DOHH2 (cell line): Measurements from ENCODE around the gene CDK15.

Experiments
- H3F3A ChIP-seq: fragments of 200-600 bp; sonication (generic), shearing (Covaris generic); 2 replicates; pipeline ENCODE4 v1.6.0; 2016; ENCODE audit warnings: antibody characterized with exemption, mild to moderate bottlenecking; ENCODE audit not compliant: control insufficient read depth, insufficient read depth
- H3K27ac ChIP-seq: fragments of 200-600 bp; sonication (generic); 2 replicates; pipeline ENCODE4 v1.5.1; 2014; ENCODE audit warnings: low read depth, mild to moderate bottlenecking, low read length, moderate library complexity
- H3K27me3 ChIP-seq: fragments of 200-600 bp; sonication (generic); 2 replicates; pipeline ENCODE4 v1.6.1; 2014; ENCODE audit warnings: mild to moderate bottlenecking, low read length, mixed read lengths; ENCODE audit not compliant: control insufficient read depth
- H3K36me3 ChIP-seq: fragments of 200-600 bp; sonication (generic); 2 replicates; pipeline ENCODE4 v1.6.1; 2014; ENCODE audit warnings: mild to moderate bottlenecking, low read length, moderate library complexity, mixed read lengths; ENCODE audit not compliant: control insufficient read depth
- H3K4me1 ChIP-seq: fragments of 200-600 bp; sonication (generic); 2 replicates; pipeline ENCODE4 v1.6.1; 2014; ENCODE audit warnings: mild to moderate bottlenecking, low read length, mixed read lengths; ENCODE audit not compliant: control insufficient read depth
- H3K4me2 ChIP-seq: fragments of 200-600 bp; sonication (generic); 2 replicates; pipeline ENCODE4 v1.6.0; 2014; ENCODE audit warnings: mild to moderate bottlenecking, low read length, moderate library complexity
- H3K4me3 ChIP-seq: fragments of 200-600 bp; sonication (generic); 2 replicates; pipeline ENCODE4 v1.5.1; 2014; ENCODE audit warnings: mild to moderate bottlenecking, low read length, mixed read lengths
- H3K79me2 ChIP-seq: fragments of 200-600 bp; sonication (generic); 2 replicates; pipeline ENCODE4 v1.6.1; 2014; ENCODE audit warnings: mild to moderate bottlenecking, low read length, mixed read lengths; ENCODE audit not compliant: control insufficient read depth
- H3K9me2 ChIP-seq: fragments of 200-600 bp; sonication (generic); replicated peaks from 2 replicates; pipeline ENCODE4 v1.6.1; 2014; ENCODE audit warnings: mild to moderate bottlenecking, low read length, mixed read lengths; ENCODE audit not compliant: control insufficient read depth
- H3K9me3 ChIP-seq: fragments of 200-600 bp; sonication (generic); 2 replicates; pipeline ENCODE4 v1.6.1; 2014; ENCODE audit warnings: antibody characterized with exemption, low read length, mixed read lengths; ENCODE audit not compliant: control insufficient read depth, insufficient read depth
- H4K20me1 ChIP-seq: fragments of 200-600 bp; sonication (generic); 2 replicates; pipeline ENCODE4 v1.6.0; 2014; ENCODE audit warnings: low read depth, mild to moderate bottlenecking, antibody characterized with exemption, low read length, moderate library complexity; ENCODE audit not compliant: control insufficient read depth, insufficient read depth
- CTCF ChIP-seq: fragments of 200-600 bp; sonication (generic); IDR thresholded peaks from one replicate; pipeline ENCODE4 v1.5.1; 2014; ENCODE audit warnings: antibody characterized with exemption, mild to moderate bottlenecking, low read depth, low read length; ENCODE audit not compliant: poor library complexity, severe bottlenecking
- EZH2phosphoT487 ChIP-seq: fragments of 200-600 bp; sonication (generic); IDR thresholded peaks from 2 replicates; pipeline ENCODE4 v1.6.1; 2017; ENCODE audit warnings: borderline replicate concordance, mild to moderate bottlenecking, antibody characterized with exemption, low read length, moderate library complexity, mixed read lengths

Gene CDK15

GRCh38 chr2:201854221-201854801 lies 48.0 kb downstream of the CDK15 start:
- peaks cover 8% of the 10 kb centered on the region for H3K4me1 ChIP-seq
- H3K27ac ChIP-seq: no peak overlapping the region
- no peaks in the 10 kb centered on the region for H4K20me1 ChIP-seq
- H3K36me3 ChIP-seq: no peaks in the 10 kb centered on the region
- H3K9me3 ChIP-seq: no peaks in the 10 kb centered on the region
- H3K4me2 ChIP-seq: no peak overlapping the region
- no peaks in the 10 kb centered on the region for H3K9me2 ChIP-seq
- no peaks in the 10 kb centered on the region for H3K79me2 ChIP-seq
- no peak overlapping the region for H3K4me3 ChIP-seq
- peaks cover 26% of the 10 kb centered on the region for H3K27me3 ChIP-seq
- no peaks in the 10 kb centered on the region for H3F3A ChIP-seq
- TF ChIP-seq EZH2phosphoT487 (no peak), CTCF (no peak)

- H3K4me2 ChIP-seq: no peak overlapping the region
- no peak overlapping the region for H3K4me3 ChIP-seq
- peaks cover 8% of the 10 kb centered on the region for H3K4me1 ChIP-seq
- H4K20me1 ChIP-seq: no peaks in the 10 kb centered on the region
- H3K27me3 ChIP-seq: peaks cover 29% of the 10 kb centered on the region
- no peaks in the 10 kb centered on the region for H3F3A ChIP-seq
- H3K9me2 ChIP-seq: no peaks in the 10 kb centered on the region
- H3K36me3 ChIP-seq: no peaks in the 10 kb centered on the region
- H3K27ac ChIP-seq: no peak overlapping the region
- no peaks in the 10 kb centered on the region for H3K79me2 ChIP-seq
- TF ChIP-seq EZH2phosphoT487: no peak
- TF ChIP-seq CTCF: no peak
- H3K9me3 ChIP-seq: no peaks in the 10 kb centered on the region
Observed at GRCh38 chr2:201854841-201855240, 48.5 kb downstream of the CDK15 start.

- Histone ChIP-seq H3K4me3 (no peak overlapping the region), H3K27me3 (peaks cover 34% of the 10 kb centered on the region), H3K36me3 (no peaks in the 10 kb centered on the region), H3K4me1 (peaks cover 8% of the 10 kb centered on the region), H3K27ac (no peak overlapping the region), H3K79me2 (no peaks in the 10 kb centered on the region), H3K9me3 (no peaks in the 10 kb centered on the region), H3K4me2 (no peak overlapping the region), H3K9me2 (no peaks in the 10 kb centered on the region), H4K20me1 (no peaks in the 10 kb centered on the region), H3F3A (no peaks in the 10 kb centered on the region)
- TF ChIP-seq EZH2phosphoT487 (no peak), CTCF (no peak)
Observed at GRCh38 chr2:201855356-201855755, 49.0 kb downstream of the CDK15 start.
